ENCODE measurements around the gene TRAK1.

- TF ChIP-seq POLR2A (IDR thresholded peaks at IDR 0.05): no peak
- TF ChIP-seq POLR2AphosphoS5 (IDR thresholded peaks at IDR 0.05): no peak
- TF ChIP-seq EP300 (IDR thresholded peaks at IDR 0.05): no peak
These were observed 159.6 kb downstream of the TRAK1 start for GRCh38 chr3:42250761-42251160.
